ENCODE results near the gene MMAB. TPM values are rescaled to one million over a fixed set of nuclear protein-coding genes. Genes with fewer than 3 reads are reported as not detected.
A peak's percentile ranks its signal among the peaks of the same experiment; 100 is the strongest.

Gene MMAB
- total RNA-seq: 5.2 TPM

GRCh38 chr12:109573029-109573913, at the start of gene MMAB, which contains the start of gene MVK:
MMAB (minus strand) TSS chr12:109573504; CDS start chr12:109573480, 24 bp downstream.
MVK (plus strand) TSS chr12:109573794; CDS start chr12:109574823, 1,029 bp downstream.
- Histone ChIP-seq H3K4me3 (ENCODE audit: low read length) (peak within 1 kb of the TSS; percentile 65), H3K27me3 (ENCODE audit: insufficient read depth, low read length) (no peaks in the 10 kb centered on the region), H3K4me1 (ENCODE audit: insufficient read depth, low read length) (peaks cover 21% of the 10 kb centered on the region), H3K9me3 (ENCODE audit: low read depth, low read length) (no peaks in the 10 kb centered on the region)

- Histone ChIP-seq H3K4me1 (ENCODE audit: insufficient read depth, low read length) (no peaks in the 10 kb centered on the region), H3K4me3 (ENCODE audit: low read length) (no peak overlapping the region), H3K27me3 (ENCODE audit: insufficient read depth, low read length) (peaks cover 12% of the 10 kb centered on the region), H3K9me3 (ENCODE audit: low read depth, low read length) (no peaks in the 10 kb centered on the region)
Measured at GRCh38 chr12:109621901-109622364, 48.6 kb upstream of the MMAB start.

- Histone ChIP-seq H3K9me3 (ENCODE audit: low read depth, low read length) (no peaks in the 10 kb centered on the region), H3K27me3 (ENCODE audit: insufficient read depth, low read length) (peaks cover 12% of the 10 kb centered on the region), H3K4me1 (ENCODE audit: insufficient read depth, low read length) (no peaks in the 10 kb centered on the region), H3K4me3 (ENCODE audit: low read length) (no peak overlapping the region)
Measured at GRCh38 chr12:109621211-109621694, 47.9 kb upstream of the MMAB start.

- Histone ChIP-seq H3K9me3 (ENCODE audit: low read depth, low read length) (no peaks in the 10 kb centered on the region), H3K4me1 (ENCODE audit: insufficient read depth, low read length) (no peaks in the 10 kb centered on the region), H3K27me3 (ENCODE audit: insufficient read depth, low read length) (peaks cover 12% of the 10 kb centered on the region), H3K4me3 (ENCODE audit: low read length) (no peak overlapping the region)
Measured at GRCh38 chr12:109619002-109619604, 45.8 kb upstream of the MMAB start.

- Histone ChIP-seq H3K27me3 (ENCODE audit: insufficient read depth, low read length) (peaks cover 12% of the 10 kb centered on the region), H3K4me1 (ENCODE audit: insufficient read depth, low read length) (no peaks in the 10 kb centered on the region), H3K9me3 (ENCODE audit: low read depth, low read length) (no peaks in the 10 kb centered on the region), H3K4me3 (ENCODE audit: low read length) (no peak overlapping the region)
Measured at GRCh38 chr12:109618082-109618481, 44.8 kb upstream of the MMAB start.

GRCh38 chr12:109617491-109617890, 44.2 kb upstream of the MMAB start:
- peaks cover 10% of the 10 kb centered on the region for H3K27me3 ChIP-seq (ENCODE audit: insufficient read depth, low read length)
- H3K4me3 ChIP-seq (ENCODE audit: low read length): no peak overlapping the region
- H3K9me3 ChIP-seq (ENCODE audit: low read depth, low read length): no peaks in the 10 kb centered on the region
- H3K4me1 ChIP-seq (ENCODE audit: insufficient read depth, low read length): no peaks in the 10 kb centered on the region

GRCh38 chr12:109615556-109616229, 42.4 kb upstream of the MMAB start:
- no peaks in the 10 kb centered on the region for H3K4me1 ChIP-seq (ENCODE audit: insufficient read depth, low read length)
- H3K9me3 ChIP-seq (ENCODE audit: low read depth, low read length): no peaks in the 10 kb centered on the region
- H3K4me3 ChIP-seq (ENCODE audit: low read length): no peak overlapping the region
- peaks cover 3% of the 10 kb centered on the region for H3K27me3 ChIP-seq (ENCODE audit: insufficient read depth, low read length)

GRCh38 chr12:109613649-109614455, 40.5 kb upstream of the MMAB start:
- Histone ChIP-seq H3K4me3 (ENCODE audit: low read length) (no peak overlapping the region), H3K9me3 (ENCODE audit: low read depth, low read length) (no peaks in the 10 kb centered on the region), H3K4me1 (ENCODE audit: insufficient read depth, low read length) (no peaks in the 10 kb centered on the region), H3K27me3 (ENCODE audit: insufficient read depth, low read length) (no peaks in the 10 kb centered on the region)

GRCh38 chr12:109612975-109613502, 39.7 kb upstream of the MMAB start:
- Histone ChIP-seq H3K4me3 (ENCODE audit: low read length) (no peak overlapping the region), H3K27me3 (ENCODE audit: insufficient read depth, low read length) (no peaks in the 10 kb centered on the region), H3K4me1 (ENCODE audit: insufficient read depth, low read length) (no peaks in the 10 kb centered on the region), H3K9me3 (ENCODE audit: low read depth, low read length) (no peaks in the 10 kb centered on the region)

- H3K4me3 ChIP-seq (ENCODE audit: low read length): no peak overlapping the region
- no peaks in the 10 kb centered on the region for H3K9me3 ChIP-seq (ENCODE audit: low read depth, low read length)
- H3K27me3 ChIP-seq (ENCODE audit: insufficient read depth, low read length): no peaks in the 10 kb centered on the region
- H3K4me1 ChIP-seq (ENCODE audit: insufficient read depth, low read length): no peaks in the 10 kb centered on the region
Measured at GRCh38 chr12:109612003-109612402, 38.7 kb upstream of the MMAB start.

GRCh38 chr12:109611223-109611622, 37.9 kb upstream of the MMAB start:
- H3K4me1 ChIP-seq (ENCODE audit: insufficient read depth, low read length): no peaks in the 10 kb centered on the region
- H3K4me3 ChIP-seq (ENCODE audit: low read length): no peak overlapping the region
- no peaks in the 10 kb centered on the region for H3K9me3 ChIP-seq (ENCODE audit: low read depth, low read length)
- no peaks in the 10 kb centered on the region for H3K27me3 ChIP-seq (ENCODE audit: insufficient read depth, low read length)

- Histone ChIP-seq H3K4me1 (ENCODE audit: insufficient read depth, low read length) (no peaks in the 10 kb centered on the region), H3K9me3 (ENCODE audit: low read depth, low read length) (no peaks in the 10 kb centered on the region), H3K27me3 (ENCODE audit: insufficient read depth, low read length) (no peaks in the 10 kb centered on the region), H3K4me3 (ENCODE audit: low read length) (no peak overlapping the region)
Measured at GRCh38 chr12:109610523-109610922, 37.2 kb upstream of the MMAB start.

- Histone ChIP-seq H3K4me3 (ENCODE audit: low read length) (no peak overlapping the region), H3K4me1 (ENCODE audit: insufficient read depth, low read length) (no peaks in the 10 kb centered on the region), H3K27me3 (ENCODE audit: insufficient read depth, low read length) (no peaks in the 10 kb centered on the region), H3K9me3 (ENCODE audit: low read depth, low read length) (no peaks in the 10 kb centered on the region)
Measured at GRCh38 chr12:109609342-109609741, 36.0 kb upstream of the MMAB start.

- Histone ChIP-seq H3K9me3 (ENCODE audit: low read depth, low read length) (no peaks in the 10 kb centered on the region), H3K4me1 (ENCODE audit: insufficient read depth, low read length) (no peaks in the 10 kb centered on the region), H3K4me3 (ENCODE audit: low read length) (no peak overlapping the region), H3K27me3 (ENCODE audit: insufficient read depth, low read length) (no peaks in the 10 kb centered on the region)
Measured at GRCh38 chr12:109608793-109609192, 35.5 kb upstream of the MMAB start.
